GM03348 (cell line): ENCODE data around the gene TTL.
"Not testable (repeated sequence)": the region's sequence is repeated elsewhere in the genome, so short reads cannot be mapped to it uniquely, and the experiment has no call there.

Source experiments
- DNase-seq: peaks from one replicate; pipeline ENCODE4 v3.0.0; 2012; ENCODE audit warnings: low spot score

The TTL gene

DNA sequence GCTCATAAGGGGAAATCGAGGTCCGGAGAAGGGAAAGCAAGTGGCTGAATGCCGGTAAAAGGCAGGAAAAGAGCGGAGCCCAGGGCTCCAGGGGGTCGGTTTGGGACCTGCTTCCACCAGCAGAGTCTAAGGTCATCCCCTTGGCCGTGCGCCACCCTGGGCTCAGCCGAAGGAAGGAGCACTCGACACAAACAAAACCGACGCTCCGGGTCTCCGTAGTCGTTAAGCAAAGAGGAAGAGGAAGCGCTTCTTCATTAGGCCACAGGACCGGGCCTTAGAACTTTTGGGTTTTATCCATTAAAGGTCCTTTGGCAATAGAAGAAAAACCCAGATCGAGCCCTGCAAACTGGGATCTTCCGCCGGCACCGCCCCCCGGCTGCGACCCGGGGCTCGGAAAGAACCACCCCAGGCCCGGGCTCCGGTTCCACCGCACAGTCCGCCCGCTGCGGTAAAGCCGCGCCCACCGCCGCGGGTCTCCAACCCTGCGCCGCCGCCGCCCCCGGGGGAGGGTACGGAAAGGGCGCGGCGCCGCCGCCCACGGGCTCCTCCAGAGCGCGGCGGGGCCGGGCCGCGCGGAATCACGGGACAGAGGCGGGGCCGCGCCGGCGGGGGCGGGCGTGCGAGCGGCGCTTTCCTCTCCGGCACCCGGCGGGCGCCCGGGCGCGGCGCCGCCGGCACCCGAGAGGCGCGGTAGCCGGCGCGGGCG, at the start of gene TTL:
TSS of gene TTL (plus strand) at position 629 of the 706 bp plus-strand sequence. CDS start 189 bp downstream, outside the sequence.
- DNase-seq, result peak; percentile 94

- DNase-seq, result not testable (repeated sequence)
Observed at GRCh38 chr2:112432390-112432734, 49.6 kb upstream of the TTL start.

- DNase-seq, result not testable (repeated sequence)
Observed at GRCh38 chr2:112432735-112433479, 49.0 kb upstream of the TTL start.

DNA sequence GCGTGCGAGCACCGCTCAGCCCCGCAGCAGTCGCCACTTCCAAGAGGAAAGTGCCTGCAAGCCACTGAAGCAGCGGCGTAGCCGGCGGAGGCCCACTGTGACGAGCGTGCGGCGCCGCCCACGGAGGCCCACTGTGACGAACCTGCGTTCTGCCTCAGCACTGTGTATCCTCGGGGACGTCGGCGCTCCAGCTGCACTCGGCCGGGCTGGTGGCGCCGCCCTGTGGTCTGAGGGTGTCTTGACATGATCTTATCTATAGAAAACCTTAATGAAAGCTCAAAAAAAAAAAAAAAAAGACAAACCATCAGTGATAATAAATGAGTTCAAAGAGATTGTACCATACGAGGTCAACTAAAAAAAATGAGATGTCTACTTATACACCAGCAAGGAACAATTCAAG, 48.5 kb upstream of the TTL start, which contains the start of gene RGPD8:
TSS of gene RGPD8 (minus strand) at position 166 of the 400 bp plus-strand sequence. CDS start 192 bp downstream, outside the sequence.
- peak; percentile 81 for DNase-seq

GRCh38 chr2:112433932-112434730, 47.8 kb upstream of the TTL start:
- DNase-seq, result no peak

- DNase-seq, result not testable (repeated sequence)
Observed at GRCh38 chr2:112434890-112435715, 46.9 kb upstream of the TTL start.

GRCh38 chr2:112435716-112436431, 46.1 kb upstream of the TTL start:
- DNase-seq, result not testable (repeated sequence)

- DNase-seq, result not testable (repeated sequence)
Observed at GRCh38 chr2:112436993-112437392, 45.0 kb upstream of the TTL start.

GRCh38 chr2:112437405-112437831, 44.5 kb upstream of the TTL start:
- not testable (repeated sequence) for DNase-seq

DNA sequence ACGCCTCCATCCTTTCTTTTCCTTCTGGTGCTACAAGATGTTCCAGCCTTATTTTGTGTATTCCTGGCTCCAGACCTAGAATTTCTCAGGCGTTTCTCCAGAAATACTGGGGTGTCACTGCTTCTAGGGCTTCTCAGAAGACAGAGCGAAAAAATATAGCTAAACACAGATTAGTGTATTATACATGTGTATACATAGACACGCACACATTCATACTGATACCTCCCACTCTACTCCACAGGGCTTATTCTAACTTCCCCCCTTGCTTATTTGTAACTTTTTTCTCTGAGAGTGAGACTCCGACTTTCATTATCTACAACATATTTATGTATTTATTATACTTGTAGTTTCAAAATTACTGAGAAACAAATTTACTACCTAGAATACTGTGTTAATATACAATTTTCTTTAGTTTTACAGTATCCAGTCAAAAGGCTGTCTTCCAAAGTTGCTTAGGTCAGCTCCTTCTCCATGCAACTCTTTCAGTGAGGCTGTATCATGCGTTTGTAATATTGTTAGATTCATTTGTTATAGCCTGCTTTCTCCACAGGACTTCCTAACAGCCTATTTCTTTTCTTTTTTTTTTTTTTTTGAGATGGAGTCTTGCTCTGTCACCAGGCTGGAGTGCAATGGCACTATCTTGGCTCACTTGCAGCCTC, 43.2 kb upstream of the TTL start:
- DNase-seq, result not testable (repeated sequence)

DNA sequence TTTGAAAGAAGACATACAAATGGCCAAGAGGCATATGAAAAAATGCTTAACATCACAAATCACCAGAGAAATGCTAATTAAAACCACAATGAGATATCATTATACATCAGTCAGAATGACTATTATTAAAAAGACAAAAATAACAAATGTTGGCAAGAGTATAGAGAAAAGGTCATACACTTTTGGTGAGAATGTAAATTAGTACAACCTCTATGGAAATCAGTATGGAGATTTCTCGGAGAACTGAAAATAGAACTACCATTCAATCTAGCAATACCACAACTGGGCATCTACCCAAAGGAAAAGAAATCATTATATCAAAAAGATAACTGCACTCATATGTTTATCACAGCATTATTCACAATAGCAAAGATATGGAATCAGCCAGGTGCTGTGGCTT, 37.7 kb upstream of the TTL start:
- DNase-seq, result not testable (repeated sequence)

GRCh38 chr2:112449854-112450253, 32.1 kb upstream of the TTL start:
- DNase-seq, result no peak

- DNase-seq, result no peak
Observed at GRCh38 chr2:112451317-112451716, 30.6 kb upstream of the TTL start.

DNA sequence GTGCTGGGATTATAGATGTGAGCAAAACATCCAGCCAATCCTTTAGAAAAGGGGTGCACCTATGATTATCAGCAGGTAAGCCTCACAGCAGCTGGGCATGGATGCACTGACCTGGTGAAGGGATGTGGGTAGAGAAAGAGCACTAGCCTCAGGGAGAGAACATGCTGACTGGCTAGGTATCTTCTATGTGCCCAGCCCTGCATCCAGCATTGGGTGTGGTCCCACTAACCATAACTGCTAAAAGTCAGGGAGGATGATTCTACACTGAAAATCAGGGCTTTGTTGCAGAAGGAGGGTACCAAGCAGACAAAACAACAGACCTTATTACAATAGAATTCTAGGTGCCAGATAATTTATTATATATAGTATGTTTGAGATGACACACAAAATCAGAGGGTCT, 27.4 kb upstream of the TTL start:
- DNase-seq, result no peak

GRCh38 chr2:112459372-112459771, 22.6 kb upstream of the TTL start:
- DNase-seq, result no peak

GRCh38 chr2:112462178-112462577, 19.8 kb upstream of the TTL start:
- no peak for DNase-seq

- no peak for DNase-seq
Observed at GRCh38 chr2:112463256-112463655, 18.7 kb upstream of the TTL start.

GRCh38 chr2:112465382-112465781, 16.6 kb upstream of the TTL start:
- DNase-seq, result peak; percentile 56

DNA sequence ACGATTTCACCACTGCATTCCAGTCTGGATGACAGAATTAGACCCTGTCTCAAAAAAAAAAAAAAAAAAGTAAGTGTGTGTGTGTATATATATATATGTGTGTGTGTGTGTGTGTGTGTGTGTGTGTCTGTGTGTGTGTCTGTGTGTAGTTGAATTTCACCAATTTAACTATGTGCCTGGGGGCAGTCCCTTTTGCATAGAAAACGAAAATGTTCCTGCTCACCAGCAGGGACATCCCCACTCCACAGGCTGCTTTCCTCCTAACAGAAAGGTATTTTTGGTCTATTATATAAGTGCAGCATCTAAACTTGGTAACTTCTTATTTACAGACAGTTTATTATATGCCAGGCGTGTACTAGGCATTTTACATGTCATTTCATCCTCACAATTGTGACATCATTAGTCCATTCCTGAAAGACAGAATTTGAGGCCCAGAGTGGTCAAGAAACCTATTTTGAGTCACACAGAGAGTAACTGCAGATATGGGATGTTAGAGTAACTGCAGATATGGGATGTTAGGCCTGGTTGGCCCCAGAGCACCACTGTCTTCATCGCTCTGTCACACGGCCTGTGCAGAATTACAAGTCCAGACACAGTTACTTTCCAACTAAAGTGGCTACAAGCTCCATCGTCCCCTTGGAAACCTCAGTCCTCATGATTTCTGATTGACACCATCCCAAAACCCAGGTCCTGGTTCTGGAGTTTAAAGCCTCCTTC, 9.3 kb upstream of the TTL start:
- DNase-seq, result no peak
